Activated naive CD8-positive, alpha-beta T cell treated with anti-CD3 and anti-CD28 coated beads, Interleukin-2, amount 10 ng/mL, durations not matched to agents 7 days and 5 days (primary cell): ENCODE data around the gene RNF113B. TPM values are rescaled to one million over a fixed set of nuclear protein-coding genes. Genes with fewer than 3 reads are reported as not detected.

Experiments
- ATAC-seq: fragments of 150-1000 bp; cut with Tn5 transposase; one replicate; pipeline ENCODE4 v1.10.0; 2021; ENCODE audit warnings: low read depth, moderate library complexity
- POLR2A ChIA-PET: fragments of 350-600 bp; sonication (Branson Sonifier 250); formaldehyde crosslinking; loops from one replicate; lab custom pipeline; 2021; ENCODE audit warnings: antibody characterized with exemption; lab: Charles Lee
- DNase-seq: peaks from one replicate; pipeline ENCODE4 v3.0.0; 2021
- H3K27ac Mint-ChIP-seq: one replicate; pipeline ENCODE4 v1.8.0; 2022; ENCODE audit warnings: mild to moderate bottlenecking, mixed read lengths
- H3K27me3 Mint-ChIP-seq: one replicate; pipeline ENCODE4 v1.8.0; 2022; ENCODE audit warnings: mild to moderate bottlenecking, moderate library complexity, mixed read lengths
- H3K36me3 Mint-ChIP-seq: one replicate; pipeline ENCODE4 v1.8.0; 2021; ENCODE audit warnings: mild to moderate bottlenecking, mixed read lengths
- H3K4me1 Mint-ChIP-seq: one replicate; pipeline ENCODE4 v1.8.0; 2021; ENCODE audit warnings: mixed read lengths
- H3K4me3 Mint-ChIP-seq: one replicate; pipeline ENCODE4 v1.8.0; 2022; ENCODE audit warnings: mild to moderate bottlenecking, moderate library complexity, mixed read lengths
- H3K9me3 Mint-ChIP-seq: one replicate; pipeline ENCODE4 v1.8.0; 2021; ENCODE audit warnings: mixed read lengths
- total RNA-seq, 2 experiments: library from RNA; stranded (reverse); gene quantifications; one replicate each; pipeline ENCODE4 v1.2.3, GENCODE V29; 2021

The RNF113B gene
- total RNA-seq, 2 experiments from 2014 or later = not detected

DNA sequence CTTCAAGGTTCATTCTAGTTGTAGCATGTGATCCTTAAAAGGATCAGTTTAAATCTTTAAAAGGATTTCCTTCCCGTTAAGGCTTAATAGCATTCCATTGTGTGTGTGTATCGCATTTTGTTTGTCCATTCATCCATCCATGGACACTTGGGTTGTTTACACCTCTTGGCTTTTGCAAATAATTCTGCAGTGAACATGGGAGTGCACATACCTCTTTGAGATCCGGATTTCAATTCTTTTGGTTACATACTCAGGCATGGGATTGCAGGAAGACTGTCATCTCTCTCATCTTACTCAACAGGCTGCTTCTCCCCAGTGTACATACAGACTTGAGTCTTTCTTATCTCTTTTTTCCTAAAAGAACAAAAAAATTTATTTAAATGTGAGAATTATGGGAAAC is 1.2 kb downstream of the RNF113B start:
- Mint-ChIP-seq H3K27ac (no peak overlapping the region), H3K36me3 (no peaks in the 10 kb centered on the region), H3K9me3 (no peaks in the 10 kb centered on the region), H3K27me3 (peaks cover 4% of the 10 kb centered on the region), H3K4me3 (no peak overlapping the region), H3K4me1 (no peaks in the 10 kb centered on the region)
- no peak for DNase-seq
- POLR2A ChIA-PET = no interaction called here
- no peak for ATAC-seq

- peaks cover 5% of the 10 kb centered on the region for H3K27me3 Mint-ChIP-seq
- no peak overlapping the region for H3K27ac Mint-ChIP-seq
- no peak overlapping the region for H3K4me3 Mint-ChIP-seq
- POLR2A ChIA-PET = no interaction called here
- H3K4me1 Mint-ChIP-seq = no peaks in the 10 kb centered on the region
- no peaks in the 10 kb centered on the region for H3K36me3 Mint-ChIP-seq
- ATAC-seq (no peak), DNase-seq (no peak)
- no peaks in the 10 kb centered on the region for H3K9me3 Mint-ChIP-seq
These were observed 2.0 kb downstream of the RNF113B start for GRCh38 chr13:98175043-98175442.

GRCh38 chr13:98174307-98174706 is 2.8 kb downstream of the RNF113B start:
- no peak overlapping the region for H3K27ac Mint-ChIP-seq
- H3K9me3 Mint-ChIP-seq = no peaks in the 10 kb centered on the region
- POLR2A ChIA-PET = no interaction called here
- peaks cover 6% of the 10 kb centered on the region for H3K27me3 Mint-ChIP-seq
- no peak for DNase-seq
- no peaks in the 10 kb centered on the region for H3K36me3 Mint-ChIP-seq
- no peak for ATAC-seq
- H3K4me1 Mint-ChIP-seq = no peaks in the 10 kb centered on the region
- no peak overlapping the region for H3K4me3 Mint-ChIP-seq

GRCh38 chr13:98173431-98174152 is 3.5 kb downstream of the RNF113B start:
- DNase-seq (no peak), ATAC-seq (no peak)
- POLR2A ChIA-PET = no interaction called here
- Mint-ChIP-seq H3K27ac (no peak overlapping the region), H3K9me3 (no peaks in the 10 kb centered on the region), H3K4me1 (no peaks in the 10 kb centered on the region), H3K36me3 (no peaks in the 10 kb centered on the region), H3K27me3 (peaks cover 6% of the 10 kb centered on the region), H3K4me3 (no peak overlapping the region)

DNA sequence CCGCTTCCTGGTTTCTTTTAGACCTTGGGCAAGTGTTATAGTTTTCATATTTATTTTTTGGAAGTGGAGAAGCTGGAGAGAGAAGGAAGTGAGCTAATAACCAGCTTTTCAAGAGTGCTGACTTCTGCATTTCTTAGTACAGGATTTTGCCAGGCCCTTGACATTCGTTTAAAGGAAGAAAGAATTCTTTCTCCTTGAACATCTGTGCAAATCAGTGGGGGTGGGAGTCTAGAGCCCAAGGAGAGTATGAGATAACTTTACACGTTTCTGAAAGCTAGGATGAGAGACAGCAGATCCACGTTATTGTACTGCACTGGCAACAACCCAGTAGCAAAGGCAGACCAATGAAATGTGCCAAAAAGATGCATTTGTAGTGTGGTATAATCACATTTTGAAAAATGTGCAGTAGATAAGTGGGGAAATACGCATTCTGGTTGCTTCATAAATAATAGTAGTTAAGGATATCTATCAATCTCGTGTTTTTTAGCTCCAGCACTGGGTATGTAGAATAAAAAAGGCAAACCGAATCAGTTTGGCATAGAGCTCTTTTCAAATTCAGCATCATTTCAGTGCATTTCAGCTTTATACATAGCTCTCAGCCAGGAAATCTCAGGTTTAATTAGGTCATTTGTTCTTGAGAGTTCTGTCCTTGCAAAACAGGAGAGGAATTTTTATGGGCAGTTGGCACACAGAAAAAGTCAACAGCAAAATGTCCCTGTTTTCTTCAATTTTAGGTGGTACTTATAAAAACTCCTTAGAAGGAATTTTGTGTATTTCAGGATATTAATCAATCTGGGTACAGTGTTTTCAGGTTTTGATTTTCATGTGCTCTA is 4.3 kb downstream of the RNF113B start:
- no peaks in the 10 kb centered on the region for H3K4me1 Mint-ChIP-seq
- DNase-seq = no peak
- ATAC-seq = no peak
- peaks cover 6% of the 10 kb centered on the region for H3K27me3 Mint-ChIP-seq
- POLR2A ChIA-PET = no interaction called here
- H3K36me3 Mint-ChIP-seq = no peaks in the 10 kb centered on the region
- H3K9me3 Mint-ChIP-seq = no peaks in the 10 kb centered on the region
- H3K27ac Mint-ChIP-seq = no peak overlapping the region
- H3K4me3 Mint-ChIP-seq = no peak overlapping the region

GRCh38 chr13:98171900-98172589 is 5.0 kb downstream of the RNF113B start:
- H3K9me3 Mint-ChIP-seq = no peaks in the 10 kb centered on the region
- POLR2A ChIA-PET = no interaction called here
- DNase-seq (no peak), ATAC-seq (no peak)
- H3K4me1 Mint-ChIP-seq = no peaks in the 10 kb centered on the region
- H3K27ac Mint-ChIP-seq = no peak overlapping the region
- peaks cover 6% of the 10 kb centered on the region for H3K27me3 Mint-ChIP-seq
- H3K4me3 Mint-ChIP-seq = no peak overlapping the region
- H3K36me3 Mint-ChIP-seq = no peaks in the 10 kb centered on the region

GRCh38 chr13:98169331-98169730 is 7.7 kb downstream of the RNF113B start:
- Mint-ChIP-seq H3K36me3 (no peaks in the 10 kb centered on the region), H3K27me3 (peaks cover 6% of the 10 kb centered on the region), H3K27ac (no peak overlapping the region), H3K4me3 (no peak overlapping the region), H3K9me3 (no peaks in the 10 kb centered on the region), H3K4me1 (no peaks in the 10 kb centered on the region)
- ATAC-seq (no peak), DNase-seq (no peak)
- POLR2A ChIA-PET = no interaction called here

GRCh38 chr13:98162935-98163334 is 14.1 kb downstream of the RNF113B start:
- Mint-ChIP-seq H3K27me3 (peaks cover 3% of the 10 kb centered on the region), H3K27ac (no peak overlapping the region), H3K4me1 (no peaks in the 10 kb centered on the region), H3K36me3 (no peaks in the 10 kb centered on the region), H3K9me3 (no peaks in the 10 kb centered on the region), H3K4me3 (no peak overlapping the region)
- POLR2A ChIA-PET = no interaction called here
- ATAC-seq (no peak), DNase-seq (no peak)

- H3K27me3 Mint-ChIP-seq = peaks cover 3% of the 10 kb centered on the region
- POLR2A ChIA-PET = no interaction called here
- DNase-seq = no peak
These were observed 18.7 kb downstream of the RNF113B start for GRCh38 chr13:98158172-98158899.

DNA sequence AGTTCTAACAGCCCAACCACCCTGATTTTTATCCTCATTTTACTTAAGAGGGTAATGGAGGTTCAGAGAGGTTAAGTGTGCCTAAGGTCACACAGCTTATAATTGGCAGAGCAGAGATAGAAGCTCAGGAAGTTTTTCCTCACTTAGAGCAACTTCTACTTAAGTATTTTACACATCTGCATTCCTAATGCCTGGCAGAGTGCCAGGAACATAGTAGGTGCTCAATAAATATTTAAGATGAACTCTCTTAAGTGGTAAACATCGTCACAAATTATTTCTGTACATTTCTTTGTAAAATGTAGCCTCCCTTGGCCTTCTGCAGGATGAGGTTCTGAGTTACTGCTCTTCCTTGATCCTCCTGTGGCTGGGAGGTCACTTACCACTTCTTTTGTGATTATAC is 19.5 kb downstream of the RNF113B start:
- Mint-ChIP-seq H3K27me3 (peaks cover 3% of the 10 kb centered on the region), H3K36me3 (no peaks in the 10 kb centered on the region), H3K27ac (no peak overlapping the region), H3K9me3 (no peaks in the 10 kb centered on the region), H3K4me1 (no peaks in the 10 kb centered on the region), H3K4me3 (no peak overlapping the region)
- DNase-seq (no peak), ATAC-seq (no peak)
- POLR2A ChIA-PET = no interaction called here

More at GRCh38 chr13:98158172-98158899, 18.7 kb downstream of the RNF113B start:
- Mint-ChIP-seq H3K27ac (no peak overlapping the region), H3K9me3 (no peaks in the 10 kb centered on the region), H3K4me3 (no peak overlapping the region), H3K4me1 (no peaks in the 10 kb centered on the region), H3K36me3 (no peaks in the 10 kb centered on the region)
- no peak for ATAC-seq

DNA sequence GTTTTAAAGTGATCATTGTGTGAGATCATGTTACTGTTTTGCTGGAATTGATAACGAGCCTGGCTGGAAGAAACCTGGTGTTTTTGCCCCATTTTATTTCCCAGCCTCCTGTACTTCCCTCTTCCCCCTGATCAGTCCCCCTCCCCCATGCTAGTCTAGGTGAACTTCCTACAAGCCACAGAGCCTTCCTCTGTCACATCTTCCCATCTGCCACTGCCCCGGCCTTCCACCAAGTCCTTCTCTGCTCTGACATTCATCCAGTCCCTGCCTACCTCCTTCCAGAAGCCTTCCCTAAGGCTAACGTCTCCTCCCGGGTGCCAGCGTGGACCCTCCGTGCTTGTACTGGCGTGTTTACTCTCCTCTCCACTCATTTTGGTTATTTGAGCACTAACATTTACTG is 19.9 kb downstream of the RNF113B start:
- Mint-ChIP-seq H3K27me3 (peaks cover 3% of the 10 kb centered on the region), H3K4me3 (no peak overlapping the region), H3K4me1 (no peaks in the 10 kb centered on the region), H3K27ac (no peak overlapping the region), H3K36me3 (no peaks in the 10 kb centered on the region), H3K9me3 (no peaks in the 10 kb centered on the region)
- DNase-seq = no peak
- ATAC-seq = no peak
- POLR2A ChIA-PET = no interaction called here

GRCh38 chr13:98156259-98156658 is 20.8 kb downstream of the RNF113B start:
- DNase-seq (no peak), ATAC-seq (no peak)
- no peak overlapping the region for H3K27ac Mint-ChIP-seq
- H3K36me3 Mint-ChIP-seq = no peaks in the 10 kb centered on the region
- H3K27me3 Mint-ChIP-seq = peaks cover 3% of the 10 kb centered on the region
- H3K9me3 Mint-ChIP-seq = no peaks in the 10 kb centered on the region
- H3K4me3 Mint-ChIP-seq = no peak overlapping the region
- no peaks in the 10 kb centered on the region for H3K4me1 Mint-ChIP-seq
- POLR2A ChIA-PET = no interaction called here

DNA sequence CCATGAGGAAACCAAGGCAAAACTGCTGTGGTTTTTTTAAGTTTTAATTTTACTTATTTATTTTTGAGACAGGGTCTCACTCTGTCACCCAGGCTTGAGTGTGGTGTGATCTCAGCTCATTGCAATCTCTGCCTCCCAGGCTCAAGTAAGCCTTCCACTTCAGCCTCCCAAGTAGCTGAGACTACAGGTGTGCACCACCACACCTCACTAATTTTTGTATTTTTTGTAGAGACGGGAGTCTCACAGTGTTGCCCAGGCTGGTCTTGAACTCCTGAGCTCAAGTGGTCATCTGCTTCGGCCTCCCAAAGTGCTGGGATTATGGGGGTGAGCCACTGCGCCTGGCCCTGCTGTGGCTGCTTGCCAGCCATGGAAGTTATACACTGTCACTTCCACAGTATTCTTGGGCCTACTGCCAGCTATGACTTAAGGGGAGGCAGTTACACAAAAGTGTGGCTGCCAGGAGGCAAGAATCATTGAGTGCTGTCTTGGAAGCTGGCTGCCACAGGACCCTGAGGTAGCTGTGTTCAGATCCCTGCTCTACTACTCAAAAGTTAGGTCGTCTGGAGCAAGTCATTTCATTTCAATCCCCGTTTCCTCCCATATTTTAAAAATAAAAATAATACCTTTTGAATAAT is 21.5 kb downstream of the RNF113B start:
- DNase-seq = no peak
- no peak for ATAC-seq
- Mint-ChIP-seq H3K4me1 (no peaks in the 10 kb centered on the region), H3K27me3 (peaks cover 5% of the 10 kb centered on the region), H3K9me3 (no peaks in the 10 kb centered on the region), H3K4me3 (no peak overlapping the region), H3K27ac (no peak overlapping the region), H3K36me3 (no peaks in the 10 kb centered on the region)
- POLR2A ChIA-PET = no interaction called here
